Retinal pigment epithelial cell (primary cell): Measurements from ENCODE around the gene B4GALT2.
A peak's percentile ranks its signal among the peaks of the same experiment; 100 is the strongest.

ENCODE experiments used
- DNase-seq: peaks from one replicate; pipeline ENCODE4 v3.0.0-alpha.2; 2010; ENCODE audit warnings: low read depth
- H3K4me3 ChIP-seq: 2 replicates; pipeline ENCODE4 v1.5.1; 2011; ENCODE audit warnings: mild to moderate bottlenecking, low read length, control low read depth, moderate library complexity
- CTCF ChIP-seq: conservative IDR thresholded peaks from 2 replicates; pipeline ENCODE4 v1.5.1; 2011; ENCODE audit warnings: low read depth, low read length, control low read depth, inconsistent platforms

The B4GALT2 gene

GRCh38 chr1:44024903-44025525 lies 46.0 kb downstream of the B4GALT2 start:
- H3K4me3 ChIP-seq: no peak overlapping the region
- DNase-seq: no peak
- no peak for TF ChIP-seq CTCF

DNA sequence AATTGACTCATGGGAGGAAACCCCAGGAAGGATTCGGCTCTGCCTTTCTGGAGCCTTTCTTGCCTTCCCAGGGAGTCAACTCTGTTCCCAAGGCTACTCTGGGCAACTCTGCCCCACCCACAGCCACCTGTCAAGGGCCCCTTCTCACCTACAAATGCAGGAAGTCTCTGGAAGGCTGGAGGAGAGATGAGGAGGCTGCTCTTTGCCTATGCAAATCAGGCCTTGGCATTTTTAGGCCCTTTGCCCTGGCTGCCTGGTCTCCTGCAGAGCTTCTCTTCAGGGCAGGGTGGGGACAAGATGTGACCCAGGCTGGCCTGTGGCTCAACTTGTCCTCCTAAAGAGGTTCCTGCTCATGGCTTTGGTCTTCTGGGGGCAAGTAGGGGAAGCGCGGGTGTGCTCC lies 46.8 kb downstream of the B4GALT2 start:
- no peak overlapping the region for H3K4me3 ChIP-seq
- no peak for TF ChIP-seq CTCF
- DNase-seq: no peak

- TF ChIP-seq CTCF: no peak
- DNase-seq: no peak
- H3K4me3 ChIP-seq: no peak overlapping the region
Observed at GRCh38 chr1:44027320-44027719, 48.3 kb downstream of the B4GALT2 start.

GRCh38 chr1:44029260-44029910 lies 50.4 kb downstream of the B4GALT2 start:
- DNase-seq: no peak
- TF ChIP-seq CTCF: no peak
- H3K4me3 ChIP-seq: peak overlapping the region; percentile 71

GRCh38 chr1:44029911-44030604 lies 51.0 kb downstream of the B4GALT2 start:
- no peak for DNase-seq
- TF ChIP-seq CTCF: no peak
- H3K4me3 ChIP-seq: peak overlapping the region; percentile 71

DNA sequence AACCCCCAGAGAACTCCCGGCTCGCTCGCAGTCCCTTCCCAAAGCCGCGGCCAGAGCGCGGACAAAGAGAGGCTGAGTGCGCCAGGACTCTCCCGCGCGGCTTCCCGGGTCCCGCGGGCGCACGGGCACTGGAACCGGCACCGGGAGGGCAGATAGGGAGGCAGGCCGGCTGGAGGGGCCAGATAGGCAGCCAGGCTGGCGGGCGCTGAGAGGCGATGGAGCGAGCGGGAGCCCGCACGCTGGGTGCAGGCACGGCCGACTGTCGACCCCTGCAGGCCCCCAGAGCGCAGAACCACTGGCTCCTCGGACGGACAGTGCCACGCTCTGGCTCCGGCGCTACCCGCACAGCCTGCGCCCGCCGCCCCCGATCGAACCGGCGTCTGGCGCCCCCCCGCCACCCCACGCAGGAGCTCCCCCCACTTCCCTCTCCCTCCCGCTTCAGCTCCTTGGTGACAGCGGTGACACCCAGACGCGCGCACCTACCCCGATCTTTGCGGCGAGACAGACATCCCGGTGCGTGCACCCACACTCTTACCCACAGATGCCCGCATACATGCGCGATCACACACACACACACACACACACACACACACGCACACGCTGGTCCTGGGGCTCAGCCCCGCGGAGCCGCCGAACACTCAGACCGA lies 51.7 kb downstream of the B4GALT2 start:
- H3K4me3 ChIP-seq: peak overlapping the region; percentile 71
- TF ChIP-seq CTCF: peak; percentile 29
- no peak for DNase-seq
